Prostate gland (tissue), 2 donors: ENCODE measurements around the gene EPS15.

Experiments used
- CTCF ChIP-seq, 4 experiments: fragments of 200-600 bp in 2 of 4; fragments of 450-650 bp in 2 of 4; sonication (generic) in 2 of 4; IDR thresholded peaks; 1 replicate in 3 of 4; 2 replicates in 1 of 4; pipeline ENCODE4 v1.5.1; 2016 to 2019; ENCODE audit warnings: antibody characterized with exemption in 4 of 4, mild to moderate bottlenecking in 2 of 4, moderate library complexity in 2 of 4
- POLR2A ChIP-seq: fragments of 450-650 bp; IDR thresholded peaks from one replicate; pipeline ENCODE4 v1.6.1; 2016; ENCODE audit warnings: antibody characterized with exemption, mild to moderate bottlenecking
- POLR2AphosphoS5 ChIP-seq: sonication (generic); formaldehyde crosslinking; IDR thresholded peaks from one replicate; pipeline ENCODE4 v1.6.1; 2017; ENCODE audit warnings: antibody characterized with exemption

GRCh38 chr1:51498924-51499323 lies 20.1 kb downstream of the EPS15 start:
- TF ChIP-seq POLR2A (no peak), CTCF (IDR thresholded peaks at IDR 0.05) (no peak), POLR2AphosphoS5 (no peak)
